Stimulated activated CD8-positive, alpha-beta memory T cell treated with anti-CD3 and anti-CD28 coated beads, Interleukin-12 subunit alpha, Interleukin-12 subunit beta, amount 100 ng/mL, for 24 hours (primary cell): ENCODE results near the gene ATP5F1C.
"Not testable (repeated sequence)": the region's sequence is repeated elsewhere in the genome, so short reads cannot be mapped to it uniquely, and the experiment has no call there.

ENCODE experiments used
- DNase-seq: peaks from one replicate; pipeline ENCODE4 v3.0.0-alpha.2; 2020; ENCODE audit errors: extremely low read depth

The ATP5F1C gene

DNA sequence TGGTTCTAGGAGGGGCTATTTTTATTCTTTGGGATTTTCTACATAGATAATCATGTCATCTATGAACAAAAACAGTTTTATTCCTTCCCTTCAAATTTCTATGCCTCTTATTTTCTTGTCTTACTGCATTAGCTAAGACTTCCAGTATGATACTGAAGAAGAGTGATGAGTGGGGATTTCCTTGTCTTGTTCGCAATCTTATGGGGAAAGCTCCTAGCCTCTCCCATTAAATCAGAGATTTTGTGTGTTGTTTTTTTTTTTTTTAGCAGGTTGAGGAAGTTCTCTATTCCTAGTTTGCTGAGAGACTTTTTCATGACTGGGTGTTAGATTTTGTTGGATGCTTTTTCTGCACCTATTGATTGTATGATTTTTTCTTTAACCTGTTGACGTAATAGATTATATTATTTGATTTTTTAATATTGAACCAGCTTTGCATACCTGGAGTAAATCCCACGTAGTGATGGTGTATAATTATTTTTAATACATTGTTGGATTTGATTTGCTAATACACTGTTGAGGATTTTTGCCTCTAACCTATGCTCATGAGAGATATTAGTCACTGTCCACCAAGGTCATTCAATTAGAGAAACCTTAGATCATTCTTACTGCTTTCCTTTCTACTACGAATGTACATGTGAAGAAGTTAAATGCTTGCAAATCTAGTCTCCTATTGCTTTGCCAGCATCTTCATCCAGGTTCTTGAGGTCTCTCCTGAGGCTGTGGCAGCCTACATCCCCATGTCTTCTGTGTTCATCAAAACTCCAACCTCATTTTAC lies 6.5 kb downstream of the ATP5F1C start:
- DNase-seq, result no peak

GRCh38 chr10:7795605-7796004 lies 7.6 kb downstream of the ATP5F1C start:
- no peak for DNase-seq

DNA sequence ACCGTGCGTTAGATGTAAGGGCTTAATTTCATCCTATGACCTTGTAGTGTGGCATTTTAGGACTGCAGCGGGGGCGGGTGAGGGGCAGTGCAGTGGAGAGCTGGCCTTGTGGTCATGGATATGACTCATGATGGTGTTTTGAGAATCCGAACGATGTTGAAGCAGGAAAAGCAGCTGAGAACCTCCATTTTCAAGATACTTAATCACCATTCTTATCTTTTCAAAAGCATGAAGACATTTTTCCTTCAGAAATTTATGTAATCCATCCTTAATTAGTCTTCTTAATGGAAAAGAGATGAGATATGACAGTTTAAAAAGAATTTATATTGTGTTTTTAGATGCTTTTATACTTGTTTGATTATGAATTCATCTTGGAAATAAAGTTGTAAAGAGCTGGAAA lies 9.6 kb downstream of the ATP5F1C start:
- no peak for DNase-seq

- no peak for DNase-seq
These were observed 14.6 kb downstream of the ATP5F1C start for GRCh38 chr10:7802606-7803005.

GRCh38 chr10:7804216-7804615 lies 16.2 kb downstream of the ATP5F1C start:
- no peak for DNase-seq

- DNase-seq, result no peak
These were observed 16.8 kb downstream of the ATP5F1C start for GRCh38 chr10:7804741-7805140.

DNA sequence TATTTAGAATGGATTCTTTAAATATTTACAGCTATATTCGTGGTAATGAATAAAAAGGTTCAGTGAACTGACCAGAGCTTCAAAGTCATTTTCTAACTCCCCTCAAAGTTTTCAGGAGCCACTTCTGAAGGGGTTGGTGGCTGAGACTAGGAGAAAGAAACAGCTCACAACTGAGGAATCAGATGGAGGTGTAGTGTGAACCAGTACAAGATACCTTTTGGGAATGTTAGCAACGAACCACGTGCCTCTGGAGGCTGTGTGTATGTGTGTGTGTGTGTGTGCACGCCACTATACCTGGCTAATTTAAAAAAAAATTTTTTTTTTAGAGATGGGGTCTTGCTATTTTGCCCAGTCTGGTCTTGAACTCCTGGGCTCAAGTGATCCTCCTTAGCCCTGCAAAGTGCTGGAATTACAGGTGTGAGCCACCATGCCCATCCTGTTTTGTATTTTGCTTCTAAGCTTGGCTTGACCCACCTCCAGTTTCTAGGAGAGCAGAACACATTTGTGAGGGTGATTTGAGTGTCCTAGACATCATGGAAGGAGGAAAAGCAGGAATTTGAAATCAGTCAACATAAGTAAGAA lies 20.8 kb downstream of the ATP5F1C start:
- DNase-seq, result no peak

- no peak for DNase-seq
These were observed 22.5 kb downstream of the ATP5F1C start for GRCh38 chr10:7810443-7810842.

DNA sequence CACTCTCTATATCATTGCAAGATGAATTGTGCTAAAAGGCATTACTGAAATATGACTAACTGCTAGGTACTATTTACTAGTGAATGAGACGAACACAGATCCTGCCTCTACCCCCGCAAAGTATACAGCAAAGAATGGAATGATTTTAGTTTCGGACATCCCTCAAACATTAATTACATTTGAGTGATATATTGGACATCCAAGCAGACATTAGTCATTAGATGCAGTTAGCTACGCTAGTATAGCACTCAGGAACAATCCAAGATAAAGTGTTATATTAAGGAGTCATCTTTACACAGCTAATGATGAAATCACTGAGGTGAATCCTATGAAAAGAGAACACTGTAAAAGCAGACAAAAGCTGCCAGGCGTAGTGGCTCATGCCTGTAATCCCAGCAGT lies 23.0 kb downstream of the ATP5F1C start:
- DNase-seq, result no peak

DNA sequence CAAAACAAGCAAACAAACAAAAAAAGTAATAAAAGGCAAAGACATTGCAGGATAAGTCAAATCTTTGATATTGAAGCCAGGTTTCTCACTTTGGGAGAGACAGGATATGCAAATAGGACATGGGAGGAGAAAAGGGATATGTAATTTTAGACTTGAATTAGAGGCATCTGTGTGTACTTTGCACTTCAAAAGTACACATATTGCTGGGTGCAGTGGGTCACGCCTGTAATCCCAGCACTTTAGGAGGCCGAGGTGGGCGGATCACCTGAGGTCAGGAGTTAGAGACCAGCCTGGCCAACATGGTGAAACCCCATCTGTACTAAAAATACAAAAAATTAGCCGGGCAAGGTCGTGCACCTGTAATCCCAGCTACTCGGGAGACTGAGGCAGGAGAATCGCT lies 23.8 kb downstream of the ATP5F1C start:
- DNase-seq, result not testable (repeated sequence)

GRCh38 chr10:7813481-7813880 lies 25.5 kb downstream of the ATP5F1C start:
- no peak for DNase-seq

- DNase-seq, result no peak
These were observed 29.6 kb downstream of the ATP5F1C start for GRCh38 chr10:7817576-7817975.

DNA sequence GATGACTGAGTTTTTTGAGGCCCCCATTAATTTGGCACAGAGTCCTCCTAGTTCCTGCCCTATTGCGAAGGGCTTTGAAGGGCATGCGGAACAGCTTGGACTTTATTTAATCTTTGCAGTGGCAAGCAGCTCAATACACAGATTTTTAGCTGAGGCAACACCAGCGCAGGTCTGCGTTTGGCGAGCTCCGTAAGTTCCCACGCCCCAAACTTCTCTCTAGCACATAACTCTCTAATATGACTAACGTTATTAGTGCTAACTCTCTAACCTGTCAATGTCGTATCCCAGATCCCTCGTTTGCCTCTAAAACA lies 30.0 kb downstream of the ATP5F1C start:
- DNase-seq, result no peak

DNA sequence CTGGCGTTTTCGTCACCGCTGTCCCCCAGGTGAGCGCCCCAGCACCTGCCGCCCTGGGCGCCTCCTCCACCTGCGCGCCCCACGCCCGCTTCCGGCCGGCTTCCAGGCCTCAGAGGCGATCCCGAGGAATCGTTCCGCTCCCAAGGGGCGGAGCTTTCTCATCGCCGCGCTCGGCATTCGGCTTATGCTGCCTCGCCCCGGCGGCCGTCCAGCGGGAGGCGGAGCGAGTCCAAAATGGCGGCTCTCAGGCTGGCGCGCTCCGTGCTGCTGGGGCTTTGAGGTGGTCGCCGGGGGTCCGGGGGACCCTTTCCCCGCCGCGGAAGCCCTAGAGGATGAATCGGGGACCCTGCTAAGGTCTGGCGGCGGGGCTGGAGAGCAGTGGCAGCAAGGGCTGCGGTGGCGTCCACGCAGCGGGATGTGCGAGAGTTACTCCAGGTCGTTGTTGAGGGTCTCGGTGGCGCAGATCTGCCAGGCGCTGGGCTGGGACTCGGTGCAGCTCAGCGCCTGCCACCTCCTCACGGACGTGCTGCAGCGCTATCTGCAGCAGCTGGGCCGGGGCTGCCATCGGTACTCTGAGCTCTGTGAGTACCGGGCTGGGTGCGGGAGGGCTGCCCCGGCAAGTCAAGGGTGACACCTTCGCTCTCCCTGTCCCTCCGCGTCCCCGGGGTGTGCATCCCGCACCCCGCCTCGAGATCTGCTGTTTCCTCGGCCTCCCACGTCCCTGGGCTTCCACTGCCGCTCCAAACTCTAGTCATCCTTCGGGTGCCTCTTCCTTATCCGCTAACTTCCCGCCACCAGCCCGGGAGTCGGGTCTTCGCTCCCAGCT lies 30.5 kb downstream of the ATP5F1C start, which contains the start of gene TAF3:
Gene TAF3, plus strand, starts transcription at position 211 of the 826 bp plus-strand sequence. Its CDS starts 205 bp downstream, at position 416.
- peak; percentile 85 for DNase-seq

DNA sequence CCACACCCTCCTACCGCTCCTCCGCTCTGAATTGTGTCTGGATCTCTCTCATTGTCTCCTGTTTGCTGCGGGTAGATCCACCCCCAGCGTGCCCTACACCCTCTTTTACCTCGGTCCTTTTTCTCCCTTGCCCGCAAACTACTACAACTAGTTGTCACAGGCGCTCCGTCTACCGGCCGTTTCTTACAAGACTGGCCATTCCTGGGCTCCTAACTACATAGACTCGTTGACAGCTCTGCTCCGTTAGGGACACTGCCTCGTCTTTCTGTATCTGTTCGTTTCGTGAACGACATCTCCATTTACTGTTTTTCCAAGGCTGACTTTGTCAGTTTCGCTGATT lies 31.1 kb downstream of the ATP5F1C start:
- no peak for DNase-seq

DNA sequence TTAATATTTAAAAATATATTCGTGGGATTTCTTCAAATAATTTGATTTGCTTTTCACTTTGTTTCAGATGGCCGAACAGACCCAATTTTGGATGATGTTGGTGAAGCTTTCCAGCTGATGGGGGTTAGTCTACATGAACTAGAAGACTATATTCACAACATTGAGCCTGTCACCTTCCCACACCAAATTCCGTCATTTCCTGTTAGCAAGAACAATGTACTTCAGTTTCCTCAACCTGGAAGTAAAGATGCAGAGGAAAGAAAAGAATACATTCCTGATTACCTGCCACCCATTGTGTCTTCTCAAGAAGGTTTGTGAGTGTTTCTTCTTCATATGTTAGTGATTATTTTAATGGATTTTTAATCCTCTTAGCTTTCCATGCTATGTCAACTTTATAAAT lies 36.3 kb downstream of the ATP5F1C start:
- DNase-seq, result no peak

GRCh38 chr10:7826971-7827370 lies 39.0 kb downstream of the ATP5F1C start:
- DNase-seq, result no peak

DNA sequence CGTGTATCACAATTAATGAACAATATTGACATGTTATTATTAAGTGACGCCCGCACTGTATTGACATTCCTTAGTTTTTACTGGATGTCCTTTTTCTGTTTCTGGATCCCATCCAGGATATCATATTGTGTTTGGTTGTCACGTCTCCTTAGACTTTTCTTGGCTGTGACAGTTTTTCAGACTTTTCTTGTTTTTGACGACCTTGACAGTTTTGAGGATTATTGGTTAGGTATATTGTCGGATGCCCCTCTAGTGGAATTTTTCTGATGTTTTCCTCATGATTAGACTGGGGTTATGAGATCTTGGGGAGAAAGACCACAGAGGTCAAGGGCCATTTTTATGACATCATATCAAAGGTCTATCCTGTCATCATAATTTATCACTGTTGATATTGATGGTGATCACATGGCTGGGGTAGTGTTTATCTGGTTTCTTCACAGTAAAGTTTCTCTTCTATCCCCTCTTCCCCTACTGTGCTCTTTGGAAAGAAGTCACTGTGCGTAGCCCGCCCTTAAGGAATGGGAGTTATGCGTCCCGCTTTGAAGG lies 41.4 kb downstream of the ATP5F1C start:
- no peak for DNase-seq

GRCh38 chr10:7832060-7832459 lies 44.1 kb downstream of the ATP5F1C start:
- DNase-seq, result no peak

GRCh38 chr10:7833210-7833609 lies 45.2 kb downstream of the ATP5F1C start:
- no peak for DNase-seq

DNA sequence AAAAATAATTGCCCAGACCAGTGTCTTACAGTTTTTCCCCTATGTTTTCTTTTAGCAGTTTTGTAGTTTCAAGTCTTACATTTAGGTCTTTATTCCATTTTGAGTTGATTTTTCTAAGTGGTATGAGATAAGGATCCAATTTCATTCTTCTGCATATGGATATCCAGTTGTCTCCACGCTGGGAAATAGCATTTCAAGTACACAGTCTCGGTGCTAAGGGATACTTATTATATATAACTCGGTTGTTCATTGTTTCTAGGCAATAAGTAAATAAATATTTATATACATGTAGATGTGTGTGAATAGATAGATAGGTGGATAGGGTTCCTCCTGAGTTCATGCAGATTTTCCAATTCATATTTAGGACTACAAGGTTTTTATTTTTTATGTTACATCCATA lies 46.3 kb downstream of the ATP5F1C start:
- no peak for DNase-seq

DNA sequence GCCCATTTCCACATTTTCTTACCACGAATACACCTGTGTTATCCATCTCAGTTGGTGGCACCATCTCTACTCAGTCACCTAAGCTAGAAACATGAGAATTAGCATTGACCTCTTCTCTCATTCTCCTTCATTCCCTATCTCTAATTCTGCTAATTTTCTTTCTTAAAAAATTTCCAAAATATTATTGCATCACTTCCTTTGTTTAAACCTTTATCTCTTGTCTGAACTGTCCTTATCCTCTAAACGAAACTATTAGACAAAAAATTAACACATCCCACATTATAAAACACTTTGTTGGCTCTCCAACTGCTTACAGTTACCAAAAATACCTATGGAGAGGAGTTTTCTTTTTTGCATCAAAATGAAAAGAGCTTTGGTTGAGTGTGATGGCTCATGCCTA lies 48.6 kb downstream of the ATP5F1C start:
- no peak for DNase-seq

GRCh38 chr10:7846591-7846990 lies 58.6 kb downstream of the ATP5F1C start:
- no peak for DNase-seq
